Measurements from ENCODE around the gene PPP3CA.
"Not testable (repeated sequence)": the region's sequence is repeated elsewhere in the genome, so short reads cannot be mapped to it uniquely, and the experiment has no call there.

The PPP3CA gene

GRCh38 chr4:101253121-101253520 is 94.2 kb downstream of the PPP3CA start:
- Histone ChIP-seq H3K27ac (ENCODE audit: low read depth, low read length) (no peak overlapping the region), H3K4me1 (ENCODE audit: control insufficient read depth, insufficient read depth, low read length) (peaks cover 10% of the 10 kb centered on the region), H3K36me3 (ENCODE audit: control insufficient read depth, insufficient read depth, low read length) (no peaks in the 10 kb centered on the region), H3K9me3 (ENCODE audit: control insufficient read depth, insufficient read depth, low read depth, low read length) (no peaks in the 10 kb centered on the region), H3K27me3 (ENCODE audit: control insufficient read depth, insufficient read depth, low read length) (no peaks in the 10 kb centered on the region), H3K9ac (ENCODE audit: low read length) (no peak overlapping the region), H3K4me3 (ENCODE audit: low read depth, low read length) (no peak overlapping the region)

GRCh38 chr4:101252721-101253120 is 94.6 kb downstream of the PPP3CA start:
- Histone ChIP-seq H3K9ac (ENCODE audit: low read length) (no peak overlapping the region), H3K27me3 (ENCODE audit: control insufficient read depth, insufficient read depth, low read length) (no peaks in the 10 kb centered on the region), H3K4me3 (ENCODE audit: low read depth, low read length) (no peak overlapping the region), H3K27ac (ENCODE audit: low read depth, low read length) (no peak overlapping the region), H3K9me3 (ENCODE audit: control insufficient read depth, insufficient read depth, low read depth, low read length) (no peaks in the 10 kb centered on the region), H3K4me1 (ENCODE audit: control insufficient read depth, insufficient read depth, low read length) (peaks cover 10% of the 10 kb centered on the region), H3K36me3 (ENCODE audit: control insufficient read depth, insufficient read depth, low read length) (no peaks in the 10 kb centered on the region)

GRCh38 chr4:101251261-101251660 is 96.1 kb downstream of the PPP3CA start:
- Histone ChIP-seq H3K27ac (ENCODE audit: low read depth, low read length) (no peak overlapping the region), H3K9me3 (ENCODE audit: control insufficient read depth, insufficient read depth, low read depth, low read length) (no peaks in the 10 kb centered on the region), H3K4me1 (ENCODE audit: control insufficient read depth, insufficient read depth, low read length) (peaks cover 7% of the 10 kb centered on the region), H3K9ac (ENCODE audit: low read length) (no peak overlapping the region), H3K27me3 (ENCODE audit: control insufficient read depth, insufficient read depth, low read length) (no peaks in the 10 kb centered on the region), H3K4me3 (ENCODE audit: low read depth, low read length) (no peak overlapping the region), H3K36me3 (ENCODE audit: control insufficient read depth, insufficient read depth, low read length) (no peaks in the 10 kb centered on the region)

- Histone ChIP-seq H3K4me3 (ENCODE audit: low read depth, low read length) (no peak overlapping the region), H3K9ac (ENCODE audit: low read length) (no peak overlapping the region), H3K36me3 (ENCODE audit: control insufficient read depth, insufficient read depth, low read length) (no peaks in the 10 kb centered on the region), H3K27me3 (ENCODE audit: control insufficient read depth, insufficient read depth, low read length) (no peaks in the 10 kb centered on the region), H3K9me3 (ENCODE audit: control insufficient read depth, insufficient read depth, low read depth, low read length) (no peaks in the 10 kb centered on the region), H3K4me1 (ENCODE audit: control insufficient read depth, insufficient read depth, low read length) (peaks cover 5% of the 10 kb centered on the region; the same call in 1 of the 2 replicates), H3K27ac (ENCODE audit: low read depth, low read length) (no peak overlapping the region)
These were observed 103.0 kb downstream of the PPP3CA start for GRCh38 chr4:101244349-101244748.

- Histone ChIP-seq H3K27ac (ENCODE audit: low read depth, low read length) (no peak overlapping the region), H3K4me3 (ENCODE audit: low read depth, low read length) (no peak overlapping the region), H3K4me1 (ENCODE audit: control insufficient read depth, insufficient read depth, low read length) (peaks cover 7% of the 10 kb centered on the region; the same call in 1 of the 2 replicates), H3K27me3 (ENCODE audit: control insufficient read depth, insufficient read depth, low read length) (no peaks in the 10 kb centered on the region), H3K9me3 (ENCODE audit: control insufficient read depth, insufficient read depth, low read depth, low read length) (no peaks in the 10 kb centered on the region), H3K9ac (ENCODE audit: low read length) (no peak overlapping the region), H3K36me3 (ENCODE audit: control insufficient read depth, insufficient read depth, low read length) (no peaks in the 10 kb centered on the region)
These were observed 104.9 kb downstream of the PPP3CA start for GRCh38 chr4:101242441-101242840.

- no peaks in the 10 kb centered on the region for H3K9me3 ChIP-seq (ENCODE audit: control insufficient read depth, insufficient read depth, low read depth, low read length)
- no peaks in the 10 kb centered on the region for H3K36me3 ChIP-seq (ENCODE audit: control insufficient read depth, insufficient read depth, low read length)
- H3K27ac ChIP-seq (ENCODE audit: low read depth, low read length): no peak overlapping the region
These were observed 107.2 kb downstream of the PPP3CA start for GRCh38 chr4:101240099-101240498.

GRCh38 chr4:101239665-101240064 is 107.7 kb downstream of the PPP3CA start:
- Histone ChIP-seq H3K9me3 (ENCODE audit: control insufficient read depth, insufficient read depth, low read depth, low read length) (no peaks in the 10 kb centered on the region), H3K9ac (ENCODE audit: low read length) (no peak overlapping the region), H3K36me3 (ENCODE audit: control insufficient read depth, insufficient read depth, low read length) (no peaks in the 10 kb centered on the region), H3K27me3 (ENCODE audit: control insufficient read depth, insufficient read depth, low read length) (no peaks in the 10 kb centered on the region), H3K4me3 (ENCODE audit: low read depth, low read length) (no peak overlapping the region), H3K4me1 (ENCODE audit: control insufficient read depth, insufficient read depth, low read length) (peaks cover 7% of the 10 kb centered on the region; the same call in 1 of the 2 replicates), H3K27ac (ENCODE audit: low read depth, low read length) (no peak overlapping the region)

More at GRCh38 chr4:101240099-101240498, 107.2 kb downstream of the PPP3CA start:
- Histone ChIP-seq H3K4me1 (ENCODE audit: control insufficient read depth, insufficient read depth, low read length) (peaks cover 7% of the 10 kb centered on the region; the same call in 1 of the 2 replicates), H3K27me3 (ENCODE audit: control insufficient read depth, insufficient read depth, low read length) (no peaks in the 10 kb centered on the region), H3K9ac (ENCODE audit: low read length) (no peak overlapping the region), H3K4me3 (ENCODE audit: low read depth, low read length) (no peak overlapping the region)

GRCh38 chr4:101238706-101239105 is 108.6 kb downstream of the PPP3CA start:
- H3K9me3 ChIP-seq (ENCODE audit: control insufficient read depth, insufficient read depth, low read depth, low read length): no peaks in the 10 kb centered on the region
- no peak overlapping the region for H3K9ac ChIP-seq (ENCODE audit: low read length)
- no peak overlapping the region for H3K27ac ChIP-seq (ENCODE audit: low read depth, low read length)
- no peaks in the 10 kb centered on the region for H3K36me3 ChIP-seq (ENCODE audit: control insufficient read depth, insufficient read depth, low read length)
- no peak overlapping the region for H3K4me3 ChIP-seq (ENCODE audit: low read depth, low read length)
- H3K4me1 ChIP-seq (ENCODE audit: control insufficient read depth, insufficient read depth, low read length): 0 out of 2 replicates have a peak, but pooled peaks cover 2% of the 10 kb centered on the region
- H3K27me3 ChIP-seq (ENCODE audit: control insufficient read depth, insufficient read depth, low read length): no peaks in the 10 kb centered on the region

GRCh38 chr4:101237773-101238172 is 109.6 kb downstream of the PPP3CA start:
- H3K27ac ChIP-seq (ENCODE audit: low read depth, low read length): no peak overlapping the region
- H3K4me3 ChIP-seq (ENCODE audit: low read depth, low read length): no peak overlapping the region
- H3K9me3 ChIP-seq (ENCODE audit: control insufficient read depth, insufficient read depth, low read depth, low read length): no peaks in the 10 kb centered on the region
- peaks cover 8% of the 10 kb centered on the region; the same call in 1 of the 2 replicates for H3K4me1 ChIP-seq (ENCODE audit: control insufficient read depth, insufficient read depth, low read length)
- H3K36me3 ChIP-seq (ENCODE audit: control insufficient read depth, insufficient read depth, low read length): no peaks in the 10 kb centered on the region
- no peaks in the 10 kb centered on the region for H3K27me3 ChIP-seq (ENCODE audit: control insufficient read depth, insufficient read depth, low read length)
- no peak overlapping the region for H3K9ac ChIP-seq (ENCODE audit: low read length)

GRCh38 chr4:101236097-101236496 is 111.2 kb downstream of the PPP3CA start:
- Histone ChIP-seq H3K27ac (ENCODE audit: low read depth, low read length) (no peak overlapping the region), H3K36me3 (ENCODE audit: control insufficient read depth, insufficient read depth, low read length) (no peaks in the 10 kb centered on the region), H3K4me3 (ENCODE audit: low read depth, low read length) (no peak overlapping the region), H3K9me3 (ENCODE audit: control insufficient read depth, insufficient read depth, low read depth, low read length) (no peaks in the 10 kb centered on the region), H3K27me3 (ENCODE audit: control insufficient read depth, insufficient read depth, low read length) (no peaks in the 10 kb centered on the region), H3K9ac (ENCODE audit: low read length) (no peak overlapping the region), H3K4me1 (ENCODE audit: control insufficient read depth, insufficient read depth, low read length) (peaks cover 8% of the 10 kb centered on the region; the same call in 1 of the 2 replicates)

- not testable (repeated sequence) for H3K9ac ChIP-seq (ENCODE audit: low read length); H3K9me3 ChIP-seq (ENCODE audit: control insufficient read depth, insufficient read depth, low read depth, low read length); H3K4me1 ChIP-seq (ENCODE audit: control insufficient read depth, insufficient read depth, low read length); H3K27ac ChIP-seq (ENCODE audit: low read depth, low read length); H3K27me3 ChIP-seq (ENCODE audit: control insufficient read depth, insufficient read depth, low read length); H3K4me3 ChIP-seq (ENCODE audit: low read depth, low read length); H3K36me3 ChIP-seq (ENCODE audit: control insufficient read depth, insufficient read depth, low read length)
These were observed 113.2 kb downstream of the PPP3CA start for GRCh38 chr4:101234141-101234540.
